ENCODE results near the gene MYT1. TPM values are rescaled to one million over a fixed set of nuclear protein-coding genes. Genes with fewer than 3 reads are reported as not detected.

The MYT1 gene
- polyA plus RNA-seq, 1 experiment, result not detected

GRCh38 chr20:64169091-64169560 is 4.9 kb downstream of the MYT1 start:
- no peak overlapping the region for H3K27ac ChIP-seq (ENCODE audit: low read depth, low read length)
- no peaks in the 10 kb centered on the region for H3K9me3 ChIP-seq (ENCODE audit: control insufficient read depth, insufficient read depth, low read length)
- no peak overlapping the region for H3K4me3 ChIP-seq (ENCODE audit: low read depth, low read length)
- ChIA-PET POLR2A (no interaction called here), CTCF (no interaction called here)
- no peak for TF ChIP-seq CTCF (IDR thresholded peaks at IDR 0.05; ENCODE audit: low read depth, low read length)
- H3K27me3 ChIP-seq (ENCODE audit: control insufficient read depth, insufficient read depth, low read length), result peaks cover 36% of the 10 kb centered on the region
- no peak for DNase-seq (ENCODE audit: low read depth, low spot score)

- no peak for TF ChIP-seq CTCF (IDR thresholded peaks at IDR 0.05; ENCODE audit: low read depth, low read length)
- DNase-seq (ENCODE audit: low read depth, low spot score), result no peak
- ChIA-PET CTCF (no interaction called here), POLR2A (no interaction called here)
- H3K27me3 ChIP-seq (ENCODE audit: control insufficient read depth, insufficient read depth, low read length), result peaks cover 33% of the 10 kb centered on the region
- H3K27ac ChIP-seq (ENCODE audit: low read depth, low read length), result no peak overlapping the region
- no peaks in the 10 kb centered on the region for H3K9me3 ChIP-seq (ENCODE audit: control insufficient read depth, insufficient read depth, low read length)
- H3K4me3 ChIP-seq (ENCODE audit: low read depth, low read length), result no peak overlapping the region
Observed at GRCh38 chr20:64171211-64171610, 7.0 kb downstream of the MYT1 start.

GRCh38 chr20:64173116-64173515 is 8.9 kb downstream of the MYT1 start:
- TF ChIP-seq CTCF (IDR thresholded peaks at IDR 0.05; ENCODE audit: low read depth, low read length), result no peak
- Histone ChIP-seq H3K27me3 (ENCODE audit: control insufficient read depth, insufficient read depth, low read length) (peaks cover 27% of the 10 kb centered on the region), H3K4me3 (ENCODE audit: low read depth, low read length) (no peak overlapping the region), H3K9me3 (ENCODE audit: control insufficient read depth, insufficient read depth, low read length) (no peaks in the 10 kb centered on the region), H3K27ac (ENCODE audit: low read depth, low read length) (no peak overlapping the region)
- no peak for DNase-seq (ENCODE audit: low read depth, low spot score)
- ChIA-PET POLR2A (no interaction called here), CTCF (no interaction called here)

GRCh38 chr20:64176551-64176950 is 12.3 kb downstream of the MYT1 start:
- H3K9me3 ChIP-seq (ENCODE audit: control insufficient read depth, insufficient read depth, low read length), result no peaks in the 10 kb centered on the region; the same call in 1 of the 2 replicates
- ChIA-PET CTCF (no interaction called here), POLR2A (no interaction called here)
- H3K27me3 ChIP-seq (ENCODE audit: control insufficient read depth, insufficient read depth, low read length), result peaks cover 9% of the 10 kb centered on the region
- H3K4me3 ChIP-seq (ENCODE audit: low read depth, low read length), result no peak overlapping the region
- no peak for DNase-seq (ENCODE audit: low read depth, low spot score)
- H3K27ac ChIP-seq (ENCODE audit: low read depth, low read length), result no peak overlapping the region
- TF ChIP-seq CTCF (IDR thresholded peaks at IDR 0.05; ENCODE audit: low read depth, low read length), result no peak

- no peak for DNase-seq (ENCODE audit: low read depth, low spot score)
- TF ChIP-seq CTCF (IDR thresholded peaks at IDR 0.05; ENCODE audit: low read depth, low read length), result no peak
- Histone ChIP-seq H3K27me3 (ENCODE audit: control insufficient read depth, insufficient read depth, low read length) (peaks cover 11% of the 10 kb centered on the region), H3K27ac (ENCODE audit: low read depth, low read length) (no peak overlapping the region), H3K4me3 (ENCODE audit: low read depth, low read length) (no peak overlapping the region), H3K9me3 (ENCODE audit: control insufficient read depth, insufficient read depth, low read length) (no peaks in the 10 kb centered on the region; the same call in 1 of the 2 replicates)
- CTCF ChIA-PET, result no interaction called here
- POLR2A ChIA-PET, result no interaction called here
Observed at GRCh38 chr20:64176971-64177370, 12.7 kb downstream of the MYT1 start.

Data from AG04450 (cell line).